K562 (cell line): ENCODE data around the gene MYO9A. TPM values are rescaled to one million over a fixed set of nuclear protein-coding genes. Genes with fewer than 3 reads are reported as not detected.

Experiments used
- ATAC-seq: fragments of 200-7000 bp; cut with Tn5 transposase; 3 replicates; pipeline ENCODE4 v1.9.1; 2020; ENCODE audit warnings: moderate library complexity
- BruUV-seq: library from RNA; stranded (reverse); fragments of 400-500 nt; replicated peaks from 2 replicates; lab custom pipeline; 2021; lab: Mats Ljungman, UMichigan
- CTCF ChIA-PET: fragments of 300-600 bp; formaldehyde crosslinking; extraction: SDS; loops from one replicate; lab custom pipeline; 2021; ENCODE audit warnings: low intra/inter-chr PET ratio; lab: Yijun Ruan, JAX
- POLR2A ChIA-PET: fragments of 300-600, 350-650 bp; sonication (Branson Sonifier 250); formaldehyde crosslinking; extraction: SDS; loops from one replicate; lab custom pipeline; 2021; ENCODE audit warnings: antibody characterized with exemption, inconsistent platforms; lab: Yijun Ruan, JAX
- DNase-seq, 4 experiments: peaks; one replicate each; pipeline versions ENCODE4 v3.0.0 to v3.0.0-alpha.2; 2011 to 2018; ENCODE audit warnings: low spot score in 3 of 4, mixed read lengths in 3 of 4; ENCODE audit errors: extremely low read depth in 1 of 4
- FAIRE-seq: peaks from 2 replicates; lab custom pipeline; 2011; peaks lifted over from hg19 to GRCh38; lab: Jason Lieb, UNC
- H2AFZ ChIP-seq: 2 replicates; pipeline ENCODE4 v1.6.0; 2011; ENCODE audit warnings: low read depth, low read length, control low read depth, inconsistent platforms
- H3K27ac ChIP-seq: fragments of 200-600 bp; 3 replicates; pipeline ENCODE4 v1.8.0; 2011; ENCODE audit warnings: low read depth, mild to moderate bottlenecking, control low read depth, inconsistent platforms, low read length, moderate library complexity, mixed read lengths; ENCODE audit errors: extremely low read depth
- H3K27me3 ChIP-seq, 2 experiments: fragments of 300-600 bp in 1 of 2; 2 replicates in 1 of 2; 3 replicates in 1 of 2; pipeline versions ENCODE4 v1.6.0 to v1.8.0; 2011; ENCODE audit warnings: inconsistent platforms in 2 of 2, low read length in 2 of 2, mild to moderate bottlenecking in 1 of 2, mixed read lengths in 1 of 2, moderate library complexity in 1 of 2; ENCODE audit not compliant: control insufficient read depth in 2 of 2, insufficient read depth in 2 of 2
- H3K36me3 ChIP-seq: fragments of 300-600 bp; 3 replicates; pipeline ENCODE4 v1.8.0; 2011; ENCODE audit warnings: mild to moderate bottlenecking, low read length, inconsistent platforms; ENCODE audit not compliant: control insufficient read depth, insufficient read depth
- H3K4me1 ChIP-seq, 2 experiments: fragments of 200-600 bp in 1 of 2; replicated peaks in 1 of 2; 2 replicates in 1 of 2; 3 replicates in 1 of 2; pipeline versions ENCODE4 v1.5.1 to v1.8.0; 2011; ENCODE audit warnings: inconsistent platforms in 2 of 2, low read length in 2 of 2, mild to moderate bottlenecking in 1 of 2, mixed read lengths in 1 of 2, moderate library complexity in 1 of 2; ENCODE audit not compliant: control insufficient read depth in 2 of 2, insufficient read depth in 2 of 2
- H3K4me2 ChIP-seq: 2 replicates; pipeline ENCODE4 v1.6.1; 2011; ENCODE audit warnings: low read length, control low read depth, inconsistent platforms, mixed read lengths; ENCODE audit not compliant: insufficient read depth
- H3K4me3 ChIP-seq: fragments of 200-600 bp; sonication (generic), shearing (Covaris generic); 2 replicates; pipeline ENCODE4 v1.5.1; 2016; ENCODE audit warnings: control low read depth, inconsistent platforms
- H3K79me2 ChIP-seq: fragments of 200-600 bp; 3 replicates; pipeline ENCODE4 v1.8.0; 2011; ENCODE audit warnings: low read length, inconsistent platforms; ENCODE audit not compliant: control insufficient read depth, insufficient read depth
- H3K9ac ChIP-seq, 2 experiments: 2 replicates each; pipeline versions ENCODE4 v1.6.0 to v1.6.1; 2011; ENCODE audit warnings: low read depth in 2 of 2, low read length in 2 of 2, control low read depth in 1 of 2, inconsistent platforms in 1 of 2, mild to moderate bottlenecking in 1 of 2, mixed read lengths in 1 of 2; ENCODE audit not compliant: insufficient read depth in 1 of 2
- H3K9me1 ChIP-seq: one replicate; pipeline ENCODE4 v1.6.0; 2011; ENCODE audit warnings: inconsistent platforms, mild to moderate bottlenecking, low read length, moderate library complexity; ENCODE audit not compliant: control insufficient read depth, insufficient read depth
- H3K9me3 ChIP-seq: replicated peaks from 2 replicates; pipeline ENCODE4 v1.5.1; 2011; ENCODE audit warnings: low read depth, low read length, inconsistent platforms; ENCODE audit not compliant: control insufficient read depth, insufficient read depth
- H4K20me1 ChIP-seq: replicated peaks from 2 replicates; pipeline ENCODE4 v1.6.1; 2011; ENCODE audit warnings: low read length, inconsistent platforms, mixed read lengths; ENCODE audit not compliant: control insufficient read depth, insufficient read depth
- CEBPZ ChIP-seq: fragments of 150-350 bp; IDR thresholded peaks from 2 replicates; pipeline ENCODE4 v1.6.1; 2014; ENCODE audit warnings: low read depth, mild to moderate bottlenecking, low read length, borderline replicate concordance
- CSDE1 ChIP-seq, 2 experiments: fragments of 450-650 bp; IDR thresholded peaks; 2 replicates each; pipeline ENCODE4 v1.6.1; 2016; ENCODE audit warnings: mild to moderate bottlenecking in 1 of 2
- FOXA3 ChIP-seq, 2 experiments: fragments of 450-650 bp in 1 of 2; sonication (generic) in 1 of 2; formaldehyde crosslinking; IDR thresholded peaks in 1 of 2; conservative IDR thresholded peaks in 1 of 2; 2 replicates each; pipeline versions ENCODE4 v1.4.0 to v1.8.0; 2020 to 2022; ENCODE audit warnings: mild to moderate bottlenecking in 2 of 2, missing genetic modification reagents in 1 of 2
- JUNB ChIP-seq: fragments of 450-650 bp; formaldehyde crosslinking; conservative IDR thresholded peaks from 2 replicates; pipeline ENCODE4 v1.4.0; 2020; ENCODE audit warnings: mild to moderate bottlenecking
- MBD2 ChIP-seq: sonication (generic); IDR thresholded peaks from 2 replicates; pipeline ENCODE4 v1.6.1; 2016; ENCODE audit warnings: low read depth, borderline replicate concordance
- PCBP2 ChIP-seq: fragments of 200-400 bp; formaldehyde crosslinking; IDR thresholded peaks from 2 replicates; pipeline ENCODE4 v1.6.1; 2018; ENCODE audit warnings: low read length, low read depth, mild to moderate bottlenecking, moderate library complexity; ENCODE audit not compliant: poor library complexity, severe bottlenecking
- SIN3B ChIP-seq: fragments of 450-650 bp; IDR thresholded peaks from 2 replicates; pipeline ENCODE4 v1.6.1; 2017; ENCODE audit warnings: low read depth, mild to moderate bottlenecking, moderate library complexity
- TCFL5 ChIP-seq: fragments of 250-450 bp; sonication (Bioruptor Pico); conservative IDR thresholded peaks from 2 replicates; pipeline ENCODE4 v1.6.1; 2021; ENCODE audit warnings: mild to moderate bottlenecking, moderate library complexity, matching md5 sums
- ZNF212 ChIP-seq: fragments of 450-650 bp; formaldehyde crosslinking; IDR thresholded peaks from 2 replicates; pipeline ENCODE4 v1.4.0; 2020; ENCODE audit warnings: mild to moderate bottlenecking
- in situ Hi-C: fragments of 300-500 bp; cut with MboI; formaldehyde crosslinking; loops from 4 replicates; pipeline ENCODE4 v1.15.0; 2018; ENCODE audit warnings: inconsistent platforms, mixed read lengths
- intact Hi-C: fragments of 100-400 bp; cut with micrococcal nuclease; formaldehyde crosslinking; loops from 2 replicates; pipeline ENCODE4 v1.14.2; 2022
- polyA plus RNA-seq, 8 experiments: library from polyadenylated mRNA; depleted of rRNA in 4 of 8; stranded (reverse) in 5 of 8; unstranded in 3 of 8; fragments of >200 nt; fragmentation: Nextera tagmentation in 2 of 8; fragmentation: Illumina TruSeq in 1 of 8; extraction: Ambion mirVana in 2 of 8; extraction: Trizol in 1 of 8; gene quantifications; 2 replicates each; pipeline versions ENCODE4 v1.2.1 to v1.2.3, GENCODE V29; 2011 to 2014; ENCODE audit warnings: inconsistent platforms in 1 of 8, missing spikeins in 1 of 8
- total RNA-seq, 7 experiments: library from RNA; depleted of rRNA in 6 of 7; stranded (reverse); fragments of >200 nt in 6 of 7; fragmentation: Illumina TruSeq in 2 of 7; extraction: Trizol in 2 of 7; gene quantifications; 2 replicates each; pipeline versions ENCODE4 v1.2.1 to v1.2.3, GENCODE V29; 2011 to 2021; ENCODE audit warnings: low replicate concordance in 1 of 7
- TF ChIP-seq, protein P1 (sequence below), 3 experiments: fragments of 200-800 bp in 1 of 3; sonication (Bioruptor generic) in 1 of 3; sonication (generic) in 1 of 3; formaldehyde crosslinking in 1 of 3; IDR thresholded peaks; 2 replicates each; pipeline versions ENCODE4 v1.6.1 to v1.8.0; 2016 to 2022; ENCODE audit warnings: mild to moderate bottlenecking in 2 of 3, missing compliant biosample characterization in 2 of 3, missing genetic modification characterization in 2 of 3, missing genetic modification reagents in 1 of 3
- TF ChIP-seq, protein P2 (sequence below), 2 experiments: fragments of 200-800 bp in 1 of 2; sonication (Bioruptor generic) in 1 of 2; sonication (generic) in 1 of 2; formaldehyde crosslinking in 1 of 2; IDR thresholded peaks in 1 of 2; conservative IDR thresholded peaks in 1 of 2; 2 replicates each; pipeline versions ENCODE4 v1.5.0 to v1.6.1; 2016 to 2020; ENCODE audit warnings: missing compliant biosample characterization in 1 of 2, missing genetic modification characterization in 1 of 2, missing genetic modification reagents in 1 of 2
- TF ChIP-seq, protein P3 (sequence below), 2 experiments: IDR thresholded peaks; 2 replicates each; pipeline ENCODE4 v1.6.1; 2011; ENCODE audit warnings: borderline replicate concordance in 1 of 2, control low read depth in 1 of 2, low read depth in 1 of 2, low read length in 1 of 2, mild to moderate bottlenecking in 1 of 2, mixed read lengths in 1 of 2, moderate library complexity in 1 of 2; ENCODE audit not compliant: insufficient read depth in 1 of 2, insufficient read length in 1 of 2, poor library complexity in 1 of 2, severe bottlenecking in 1 of 2; ENCODE audit errors: extremely low read depth in 1 of 2

Gene MYO9A
- total and polyA plus RNA-seq, 9 of the 15 experiments (the other 6 are each of a cell fraction or from before 2014, with no cell fraction given), result 1.9 to 15.4 (median 5.8) TPM

- no peak for TF ChIP-seq SIN3B
- TF ChIP-seq FOXA3 (CRISPR knock-in tag; conservative IDR thresholded peaks at IDR 0.05 in 1 of 2, IDR thresholded peaks at IDR 0.05 in 1 of 2), result no peak
- no peak for TF ChIP-seq PCBP2
Measured at GRCh38 chr15:71889947-71890346, 228.0 kb downstream of the MYO9A start (continued).

GRCh38 chr15:71889385-71889784 lies 228.6 kb downstream of the MYO9A start:
- H3K9ac ChIP-seq, result no peak overlapping the region
- no peak overlapping the region for H3K4me3 ChIP-seq
- no peak overlapping the region for H2AFZ ChIP-seq
- no peak overlapping the region for H3K4me2 ChIP-seq
- H3K9me1 ChIP-seq, result no peaks in the 10 kb centered on the region
- FAIRE-seq (no peak), ATAC-seq (no peak), DNase-seq (no peak)
- CTCF ChIA-PET, result no interaction called here
- no TSS peak for BruUV-seq
- POLR2A ChIA-PET, result interaction anchor here (0.6 kb wide), 1 partner anchor 71 kb away, joined by 3 read pairs; no protein-coding TSS in a partner anchor
- H3K27me3 ChIP-seq, result no peaks in the 10 kb centered on the region
- in situ Hi-C loops, result no loop called here
- H3K9me3 ChIP-seq, result no peaks in the 10 kb centered on the region
- no peaks in the 10 kb centered on the region for H4K20me1 ChIP-seq
- H3K79me2 ChIP-seq, result no peaks in the 10 kb centered on the region
- intact Hi-C loops, result no loop called here
- H3K4me1 ChIP-seq, result no peaks in the 10 kb centered on the region
- TF ChIP-seq, protein P1, sequence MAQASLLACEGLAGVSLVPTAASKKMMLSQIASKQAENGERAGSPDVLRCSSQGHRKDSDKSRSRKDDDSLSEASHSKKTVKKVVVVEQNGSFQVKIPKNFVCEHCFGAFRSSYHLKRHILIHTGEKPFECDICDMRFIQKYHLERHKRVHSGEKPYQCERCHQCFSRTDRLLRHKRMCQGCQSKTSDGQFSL (CRISPR knock-in tag; IDR thresholded peaks at IDR 0.05), result no peak
- TF ChIP-seq, protein P1 (tag; IDR thresholded peaks at IDR 0.05), result no peak
- TF ChIP-seq JUNB (CRISPR knock-in tag) (no peak), ZNF212 (CRISPR knock-in tag) (no peak), CSDE1 (IDR thresholded peaks at IDR 0.05) (no peak), CEBPZ (no peak), MBD2 (no peak), TCFL5 (CRISPR knock-in tag) (no peak)
- TF ChIP-seq, protein P2, sequence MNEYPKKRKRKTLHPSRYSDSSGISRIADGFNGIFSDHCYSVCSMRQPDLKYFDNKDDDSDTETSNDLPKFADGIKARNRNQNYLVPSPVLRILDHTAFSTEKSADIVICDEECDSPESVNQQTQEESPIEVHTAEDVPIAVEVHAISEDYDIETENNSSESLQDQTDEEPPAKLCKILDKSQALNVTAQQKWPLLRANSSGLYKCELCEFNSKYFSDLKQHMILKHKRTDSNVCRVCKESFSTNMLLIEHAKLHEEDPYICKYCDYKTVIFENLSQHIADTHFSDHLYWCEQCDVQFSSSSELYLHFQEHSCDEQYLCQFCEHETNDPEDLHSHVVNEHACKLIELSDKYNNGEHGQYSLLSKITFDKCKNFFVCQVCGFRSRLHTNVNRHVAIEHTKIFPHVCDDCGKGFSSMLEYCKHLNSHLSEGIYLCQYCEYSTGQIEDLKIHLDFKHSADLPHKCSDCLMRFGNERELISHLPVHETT (CRISPR knock-in tag; conservative IDR thresholded peaks at IDR 0.05 in 1 of 2, IDR thresholded peaks at IDR 0.05 in 1 of 2), result no peak
- TF ChIP-seq, protein P3, sequence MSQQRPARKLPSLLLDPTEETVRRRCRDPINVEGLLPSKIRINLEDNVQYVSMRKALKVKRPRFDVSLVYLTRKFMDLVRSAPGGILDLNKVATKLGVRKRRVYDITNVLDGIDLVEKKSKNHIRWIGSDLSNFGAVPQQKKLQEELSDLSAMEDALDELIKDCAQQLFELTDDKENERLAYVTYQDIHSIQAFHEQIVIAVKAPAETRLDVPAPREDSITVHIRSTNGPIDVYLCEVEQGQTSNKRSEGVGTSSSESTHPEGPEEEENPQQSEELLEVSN (IDR thresholded peaks at IDR 0.05; ENCODE audit: borderline replicate concordance in 1 of 2, extremely low read depth in 1 of 2, insufficient read depth in 1 of 2, insufficient read length in 1 of 2, low read depth in 1 of 2, low read length in 1 of 2, poor library complexity in 1 of 2, severe bottlenecking in 1 of 2), result no peak
- TF ChIP-seq, all 486 proteins: peak for 0
- no peak overlapping the region for H3K27ac ChIP-seq
- no peaks in the 10 kb centered on the region for H3K36me3 ChIP-seq
